H9 (cell line): Measurements from ENCODE around the gene RGPD4. TPM values are rescaled to one million over a fixed set of nuclear protein-coding genes. Genes with fewer than 3 reads are reported as not detected.
"Not testable (repeated sequence)": the region's sequence is repeated elsewhere in the genome, so short reads cannot be mapped to it uniquely, and the experiment has no call there.

Experiments used
- DNase-seq: peaks from one replicate; pipeline ENCODE4 v3.0.0-alpha.2; 2017
- H2AFZ ChIP-seq: one replicate; pipeline ENCODE4 v1.6.1; 2013; ENCODE audit warnings: mild to moderate bottlenecking, low read length, control low read depth, moderate library complexity
- H2AK5ac ChIP-seq: 2 replicates; pipeline ENCODE4 v1.6.1; 2013; ENCODE audit warnings: low read length, control low read depth, mixed read lengths; ENCODE audit not compliant: insufficient read length
- H2BK120ac ChIP-seq: one replicate; pipeline ENCODE4 v1.6.1; 2013; ENCODE audit warnings: low read depth, mild to moderate bottlenecking, low read length, control low read depth, inconsistent platforms; ENCODE audit not compliant: poor library complexity, severe bottlenecking
- H2BK12ac ChIP-seq: 2 replicates; pipeline ENCODE4 v1.6.1; 2013; ENCODE audit warnings: low read length, control low read depth, mixed read lengths, low read depth; ENCODE audit not compliant: insufficient read length
- H2BK15ac ChIP-seq: 2 replicates; pipeline ENCODE4 v1.6.1; 2013; ENCODE audit warnings: low read depth, low read length, control low read depth
- H2BK20ac ChIP-seq: one replicate; pipeline ENCODE4 v1.6.1; 2013; ENCODE audit warnings: low read depth, mild to moderate bottlenecking, low read length, control low read depth, inconsistent platforms; ENCODE audit not compliant: poor library complexity, severe bottlenecking
- H2BK5ac ChIP-seq: 2 replicates; pipeline ENCODE4 v1.6.1; 2013; ENCODE audit warnings: low read length, control low read depth, mixed read lengths; ENCODE audit not compliant: insufficient read length
- H3K14ac ChIP-seq: 2 replicates; pipeline ENCODE4 v1.6.1; 2013; ENCODE audit warnings: low read length, control low read depth; ENCODE audit not compliant: insufficient read depth
- H3K18ac ChIP-seq: 2 replicates; pipeline ENCODE4 v1.6.1; 2013; ENCODE audit warnings: low read depth, mild to moderate bottlenecking, mixed read lengths, low read length, control low read depth; ENCODE audit not compliant: insufficient read length
- H3K23ac ChIP-seq: 2 replicates; pipeline ENCODE4 v1.6.1; 2013; ENCODE audit warnings: low read length, control low read depth, mixed read lengths, low read depth; ENCODE audit not compliant: insufficient read length
- H3K23me2 ChIP-seq: 2 replicates; pipeline ENCODE4 v1.6.1; 2013; ENCODE audit warnings: low read depth, mild to moderate bottlenecking, mixed read lengths, low read length, control low read depth; ENCODE audit not compliant: insufficient read length, poor library complexity, severe bottlenecking
- H3K27ac ChIP-seq: 2 replicates; pipeline ENCODE4 v1.5.1; 2013; ENCODE audit warnings: low read length, control low read depth, mixed read lengths, low read depth; ENCODE audit not compliant: insufficient read length
- H3K27me3 ChIP-seq: 2 replicates; pipeline ENCODE4 v1.6.1; 2013; ENCODE audit warnings: low read length, control low read depth, inconsistent platforms; ENCODE audit not compliant: insufficient read depth
- H3K4ac ChIP-seq: 2 replicates; pipeline ENCODE4 v1.6.1; 2013; ENCODE audit warnings: low read depth, mild to moderate bottlenecking, control low read depth, inconsistent platforms, low read length, moderate library complexity
- H3K4me1 ChIP-seq: 2 replicates; pipeline ENCODE4 v1.6.1; 2013; ENCODE audit warnings: low read length, control low read depth, inconsistent platforms; ENCODE audit not compliant: insufficient read depth
- H3K4me2 ChIP-seq: 2 replicates; pipeline ENCODE4 v1.6.1; 2013; ENCODE audit warnings: low read length, control low read depth, mixed read lengths; ENCODE audit not compliant: insufficient read length, insufficient read depth
- H3K56ac ChIP-seq: 2 replicates; pipeline ENCODE4 v1.6.1; 2013; ENCODE audit warnings: low read depth, mild to moderate bottlenecking, mixed read lengths, low read length, control low read depth; ENCODE audit not compliant: insufficient read length
- H3K79me1 ChIP-seq: 2 replicates; pipeline ENCODE4 v1.6.1; 2013; ENCODE audit warnings: low read depth, mild to moderate bottlenecking, moderate library complexity, low read length, control low read depth, inconsistent platforms; ENCODE audit not compliant: insufficient read depth, poor library complexity, severe bottlenecking
- H3K79me2 ChIP-seq: 2 replicates; pipeline ENCODE4 v1.6.1; 2013; ENCODE audit warnings: low read length, control low read depth, inconsistent platforms; ENCODE audit not compliant: insufficient read depth
- H3K9ac ChIP-seq: 2 replicates; pipeline ENCODE4 v1.6.1; 2013; ENCODE audit warnings: low read length, control low read depth, mixed read lengths; ENCODE audit not compliant: insufficient read length; ENCODE audit errors: extremely low read depth
- H3K9me3 ChIP-seq: one replicate; pipeline ENCODE4 v1.6.1; 2013; ENCODE audit warnings: low read depth, low read length, inconsistent platforms; ENCODE audit not compliant: control insufficient read depth
- H3T11ph ChIP-seq: one replicate; pipeline ENCODE4 v1.6.1; 2013; ENCODE audit warnings: mild to moderate bottlenecking, low read length, control low read depth, inconsistent platforms
- H4K20me1 ChIP-seq: one replicate; pipeline ENCODE4 v1.6.1; 2013; ENCODE audit not compliant: control insufficient read depth, insufficient read length, insufficient read depth
- H4K5ac ChIP-seq: 2 replicates; pipeline ENCODE4 v1.6.1; 2013; ENCODE audit warnings: low read depth, mild to moderate bottlenecking, mixed read lengths, low read length, control low read depth; ENCODE audit not compliant: insufficient read length
- H4K8ac ChIP-seq: replicated peaks from 2 replicates; pipeline ENCODE4 v1.6.1; 2013; ENCODE audit warnings: low read length, control low read depth, mixed read lengths, low read depth; ENCODE audit not compliant: insufficient read length
- H4K91ac ChIP-seq: 2 replicates; pipeline ENCODE4 v1.6.1; 2013; ENCODE audit warnings: low read depth, mild to moderate bottlenecking, moderate library complexity, mixed read lengths, low read length, control low read depth; ENCODE audit not compliant: insufficient read length
- H3K27ac Mint-ChIP-seq, 3 experiments: 2 replicates in 2 of 3; 3 replicates in 1 of 3; pipeline ENCODE4 v1.8.0; 2020 to 2021; ENCODE audit warnings: mixed read lengths in 3 of 3, mild to moderate bottlenecking in 1 of 3, moderate library complexity in 1 of 3
- H3K27me3 Mint-ChIP-seq: 2 replicates; pipeline ENCODE4 v1.8.0; 2021; ENCODE audit warnings: low read depth, mild to moderate bottlenecking, moderate library complexity, mixed read lengths
- H3K36me3 Mint-ChIP-seq, 3 experiments: 2 replicates in 2 of 3; 3 replicates in 1 of 3; pipeline ENCODE4 v1.8.0; 2020 to 2021; ENCODE audit warnings: low read depth in 3 of 3, mixed read lengths in 3 of 3; ENCODE audit not compliant: insufficient read depth in 1 of 3
- H3K4me1 Mint-ChIP-seq, 2 experiments: 2 replicates each; pipeline ENCODE4 v1.8.0; 2020; ENCODE audit warnings: mixed read lengths in 2 of 2
- H3K4me3 Mint-ChIP-seq, 2 experiments: 2 replicates in 1 of 2; 3 replicates in 1 of 2; pipeline ENCODE4 v1.8.0; 2020 to 2021; ENCODE audit warnings: mild to moderate bottlenecking in 2 of 2, mixed read lengths in 2 of 2, moderate library complexity in 1 of 2
- H3K9me3 Mint-ChIP-seq, 2 experiments: 2 replicates in 1 of 2; 3 replicates in 1 of 2; pipeline ENCODE4 v1.8.0; 2020; ENCODE audit warnings: mild to moderate bottlenecking in 2 of 2, mixed read lengths in 2 of 2, moderate library complexity in 1 of 2
- CTCF ChIP-seq: fragments of 200-600 bp; sonication (generic); conservative IDR thresholded peaks from 3 replicates; pipeline ENCODE4 v1.8.0; 2021; ENCODE audit warnings: antibody characterized with exemption, mild to moderate bottlenecking
- WGBS: extraction: QIAGEN DNeasy Blood & Tissue Kit; methylation state at CpG from one replicate; pipeline ENCODE4 v1.1.7; 2013; ENCODE audit warnings: missing lambda C conversion rate, low lambda C conversion rate, mixed read lengths; ENCODE audit not compliant: insufficient read length; ENCODE audit errors: extremely low coverage; 5-methylcytosine and 5-hydroxymethylcytosine counted together
- total RNA-seq: library from RNA; stranded (reverse); gene quantifications from 2 replicates; pipeline ENCODE4 v1.2.1, GENCODE V29; 2021

RGPD4 gene
- total RNA-seq, 1 experiment from 2014 or later: 0.07 TPM

- not testable (repeated sequence) for H2AK5ac ChIP-seq, H2AFZ ChIP-seq, H3K56ac ChIP-seq, H3K4ac ChIP-seq, H3K27me3 ChIP-seq, H3K4me1 Mint-ChIP-seq, H3K27ac ChIP-seq, H3K4me2 ChIP-seq, H3K9ac ChIP-seq, H3K27ac Mint-ChIP-seq, H3K23ac ChIP-seq, H3K79me1 ChIP-seq, H2BK120ac ChIP-seq, H3K79me2 ChIP-seq, H3K4me1 ChIP-seq, H3K9me3 ChIP-seq, H3K18ac ChIP-seq, H2BK12ac ChIP-seq, H2BK15ac ChIP-seq, H3K23me2 ChIP-seq, H3K9me3 Mint-ChIP-seq, H4K5ac ChIP-seq, H3K36me3 Mint-ChIP-seq, H2BK5ac ChIP-seq, H4K8ac ChIP-seq, H4K20me1 ChIP-seq, H3K4me3 Mint-ChIP-seq, H3T11ph ChIP-seq, H4K91ac ChIP-seq, H2BK20ac ChIP-seq, H3K14ac ChIP-seq, H3K27me3 Mint-ChIP-seq
- TF ChIP-seq CTCF: peak; percentile 59; the same call in 2 of the 3 replicates
- WGBS: no CpG with 5 or more reads among the region's 11 CpGs
- DNase-seq: peak; percentile 32
Observed at GRCh38 chr2:107833618-107834017, 6.9 kb downstream of the RGPD4 start.
